Activated CD4-positive, alpha-beta T cell treated with anti-CD3 and anti-CD28 coated beads, Interleukin-2, amount 50 U/mL, for 24 hours (primary cell): Measurements from ENCODE around the gene GID4.

Experiments used
- DNase-seq, 2 donors: peaks; one replicate each; pipeline ENCODE4 v3.0.0-alpha.2; 2020; ENCODE audit warnings: low read depth in 1 of 2, low spot score in 1 of 2

GID4 gene

DNA sequence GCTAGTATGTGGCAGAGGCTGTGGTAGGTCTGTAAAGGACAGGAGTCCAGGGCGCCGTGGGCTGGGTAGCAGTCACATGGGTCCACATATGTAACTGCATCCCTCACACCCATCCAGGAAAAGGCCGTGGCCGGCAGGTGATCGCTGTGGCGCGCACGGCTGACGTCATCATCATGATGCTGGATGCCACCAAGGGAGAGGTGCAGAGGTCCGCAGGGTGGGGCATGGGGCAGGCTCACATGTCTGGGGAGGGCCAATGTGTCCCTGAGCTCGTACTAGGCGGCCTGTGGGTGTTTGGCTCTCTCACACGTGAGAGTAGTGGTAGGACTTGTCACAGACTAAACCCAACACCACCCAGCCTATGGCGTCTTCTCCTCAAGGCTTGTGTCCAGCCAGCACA is 60.3 kb downstream of the GID4 start:
- no peak for DNase-seq

DNA sequence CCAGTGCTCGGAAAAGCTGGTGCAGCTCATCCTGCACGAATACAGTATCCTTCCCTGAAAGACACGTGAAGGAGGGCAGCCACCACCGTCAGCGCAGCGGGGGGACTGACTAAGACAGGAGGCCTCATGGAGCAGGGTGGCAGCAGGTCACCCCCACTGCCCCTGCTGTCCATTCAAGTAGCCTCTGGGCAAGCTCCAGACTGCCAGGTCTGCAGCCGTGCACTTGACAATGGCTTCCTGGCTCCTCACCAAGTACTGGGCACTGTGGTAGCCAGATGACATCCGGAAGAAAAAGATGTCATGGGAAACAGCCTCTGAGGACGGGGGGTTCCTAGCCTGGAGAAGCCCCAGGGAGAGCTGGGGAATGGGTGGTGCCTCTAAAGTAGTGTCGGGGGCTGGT is 61.4 kb downstream of the GID4 start:
- no peak for DNase-seq

DNA sequence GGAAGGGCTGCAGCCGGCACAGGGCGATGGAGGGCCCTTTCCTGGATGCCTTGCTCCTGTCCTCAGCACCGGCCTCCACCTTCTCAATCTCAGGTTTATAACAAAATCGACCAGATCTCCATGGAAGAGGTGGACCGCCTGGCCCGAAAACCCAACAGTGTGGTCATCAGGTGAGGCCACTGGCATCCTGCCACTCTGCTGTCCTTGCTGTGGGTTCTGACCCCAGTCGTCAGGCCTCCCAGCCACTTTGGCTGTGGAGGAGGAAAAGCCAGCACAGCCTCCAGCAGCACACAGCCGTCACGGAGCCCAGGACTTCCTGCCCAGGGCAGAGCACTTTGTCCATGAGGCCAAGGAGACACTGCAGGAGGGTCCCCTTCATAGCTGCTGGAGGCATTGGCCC is 62.6 kb downstream of the GID4 start:
- no peak for DNase-seq

- no peak for DNase-seq
Measured at GRCh38 chr17:18102640-18103039, 63.4 kb downstream of the GID4 start.

DNA sequence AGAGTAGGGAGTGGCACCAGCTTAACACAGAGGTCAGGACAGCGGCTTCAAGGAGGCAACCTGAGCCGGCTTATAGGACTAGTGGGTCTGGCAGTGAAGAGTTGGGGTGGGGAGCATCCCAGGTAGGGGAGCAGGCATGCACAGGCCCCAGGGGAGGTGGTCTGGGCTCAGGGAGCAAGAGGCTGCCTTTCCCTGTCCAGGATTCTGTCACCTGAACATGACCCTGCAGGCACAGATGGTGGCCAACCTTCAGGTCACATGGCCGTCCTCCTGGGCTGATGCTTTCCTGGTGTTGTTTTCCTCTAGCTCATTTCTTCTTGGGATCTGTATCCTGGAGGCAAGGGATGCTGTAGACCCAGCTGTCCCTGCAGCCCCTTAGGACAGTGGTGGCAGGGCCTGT is 65.8 kb downstream of the GID4 start:
- no peak for DNase-seq

GRCh38 chr17:18105595-18105994 is 66.4 kb downstream of the GID4 start:
- DNase-seq = no peak

DNA sequence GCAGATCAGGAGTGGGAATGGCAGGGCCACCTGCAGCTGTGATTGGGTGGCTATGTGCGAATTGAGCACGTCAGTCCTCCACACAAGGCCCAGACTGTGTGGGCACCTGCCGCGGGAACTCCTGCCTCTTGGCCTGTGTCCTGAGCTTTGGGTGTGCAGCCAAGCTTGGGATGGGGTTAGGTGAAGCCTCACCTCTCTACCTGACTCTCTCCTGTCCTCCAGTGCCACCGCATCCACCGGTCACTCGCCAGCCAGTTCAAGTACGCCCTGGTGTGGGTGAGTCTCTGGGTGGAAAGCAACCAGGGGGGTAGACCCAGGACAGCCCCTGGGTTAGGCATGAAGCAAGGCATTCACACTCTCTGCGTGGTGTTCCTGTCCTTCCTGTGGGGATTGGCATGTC is 67.0 kb downstream of the GID4 start:
- DNase-seq = no peak

DNA sequence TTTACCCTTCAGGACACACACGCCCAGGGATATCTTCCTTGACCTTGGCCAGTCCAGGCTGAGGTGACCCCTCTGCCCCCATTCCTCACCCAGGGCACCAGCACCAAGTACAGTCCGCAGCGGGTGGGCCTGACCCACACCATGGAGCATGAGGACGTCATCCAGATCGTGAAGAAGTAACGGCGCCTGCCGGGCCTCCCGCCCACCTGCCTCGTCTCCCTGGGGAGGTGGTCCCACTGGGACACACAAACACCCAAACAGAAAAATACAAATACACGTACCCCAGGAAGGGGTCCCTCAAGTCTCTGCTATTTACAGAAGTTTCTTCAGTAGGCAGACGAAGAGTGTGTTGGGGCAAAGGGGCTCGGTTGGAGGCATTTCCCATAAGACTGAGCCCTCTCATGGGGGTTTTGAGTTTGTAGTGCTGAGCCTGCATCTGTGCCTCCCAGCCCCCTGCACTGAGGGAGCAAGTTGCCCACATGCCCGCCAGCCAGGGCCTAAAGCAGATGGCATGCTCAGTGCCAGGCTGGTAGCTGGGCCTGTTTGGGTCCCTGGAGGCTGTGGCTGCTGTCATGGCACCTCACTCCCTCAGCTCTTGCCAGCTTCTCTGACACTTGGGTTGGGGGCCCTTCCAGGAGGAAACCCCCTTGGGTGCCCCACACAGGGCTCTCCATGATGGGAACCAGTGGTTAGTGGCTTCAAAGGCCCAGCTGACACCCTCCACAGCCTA is 68.0 kb downstream of the GID4 start:
- no peak for DNase-seq

DNA sequence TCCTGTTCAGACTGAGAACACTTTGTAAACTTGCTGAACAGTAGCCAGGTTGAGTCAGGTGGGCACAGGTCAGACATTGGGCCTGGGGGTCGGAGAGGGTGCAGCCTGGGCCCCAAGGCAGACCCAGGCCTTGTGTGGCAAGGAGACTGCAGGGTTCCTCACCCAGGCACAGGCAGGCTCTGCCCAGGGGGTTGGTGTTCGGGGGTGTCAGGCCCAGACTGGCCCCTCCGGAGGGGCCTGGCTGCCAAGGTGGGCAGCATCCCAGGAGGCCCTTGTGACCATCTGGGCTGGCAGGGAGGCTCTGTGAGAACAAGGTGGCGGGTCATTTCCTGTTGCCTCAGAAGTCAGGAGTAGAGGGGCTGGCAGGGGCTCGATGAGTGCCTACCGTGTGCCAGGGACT is 68.8 kb downstream of the GID4 start:
- DNase-seq = no peak

DNA sequence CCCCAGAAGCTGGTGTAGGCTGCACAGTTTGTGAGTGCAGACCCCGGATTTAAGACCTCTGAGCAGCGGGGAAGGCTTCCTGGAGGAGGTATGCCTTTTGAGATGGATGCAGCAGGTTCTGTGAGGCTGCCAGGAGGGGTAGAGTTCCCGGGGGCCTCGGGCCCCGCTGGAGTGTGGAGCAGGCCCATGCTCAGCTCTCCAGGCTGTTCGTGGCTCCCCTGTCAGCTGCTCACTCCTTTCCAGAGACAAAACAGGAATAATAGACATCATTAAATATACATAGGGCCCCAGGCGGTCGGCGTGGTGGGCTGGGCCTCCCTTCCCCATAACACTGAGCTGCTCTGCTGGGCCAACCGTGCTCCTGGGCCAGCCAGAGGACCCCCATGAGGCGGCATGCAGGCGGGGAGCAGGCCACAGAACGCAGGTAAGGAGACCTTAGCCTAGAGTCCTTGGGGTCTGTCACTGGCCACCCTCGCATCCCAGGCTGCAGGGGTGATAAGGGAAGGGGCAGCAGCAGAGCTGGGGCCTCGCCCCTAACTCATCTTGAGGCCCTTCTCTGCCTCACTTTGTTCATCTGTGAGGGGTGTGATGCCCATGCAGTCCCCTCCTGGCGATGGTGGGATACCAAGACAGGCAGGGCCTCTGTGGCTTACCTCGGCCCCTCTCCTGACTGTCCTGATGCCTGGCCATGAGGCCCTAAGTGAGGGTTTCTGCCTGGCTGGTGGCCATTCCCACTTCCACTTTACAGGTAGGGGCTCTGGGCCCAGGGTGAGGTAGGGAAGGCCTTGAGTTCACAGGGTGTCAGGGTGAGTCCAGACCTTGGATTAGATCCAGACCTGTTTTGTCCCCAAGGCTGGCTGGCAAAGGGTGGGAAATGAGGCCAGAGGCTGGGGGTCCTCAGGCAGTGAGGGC is 69.4 kb downstream of the GID4 start, which contains the start of gene MYO15A:
Gene MYO15A, plus strand, starts transcription at position 356 of the 912 bp plus-strand sequence. CDS start 10,045 bp downstream, outside the sequence.
- no peak for DNase-seq

DNA sequence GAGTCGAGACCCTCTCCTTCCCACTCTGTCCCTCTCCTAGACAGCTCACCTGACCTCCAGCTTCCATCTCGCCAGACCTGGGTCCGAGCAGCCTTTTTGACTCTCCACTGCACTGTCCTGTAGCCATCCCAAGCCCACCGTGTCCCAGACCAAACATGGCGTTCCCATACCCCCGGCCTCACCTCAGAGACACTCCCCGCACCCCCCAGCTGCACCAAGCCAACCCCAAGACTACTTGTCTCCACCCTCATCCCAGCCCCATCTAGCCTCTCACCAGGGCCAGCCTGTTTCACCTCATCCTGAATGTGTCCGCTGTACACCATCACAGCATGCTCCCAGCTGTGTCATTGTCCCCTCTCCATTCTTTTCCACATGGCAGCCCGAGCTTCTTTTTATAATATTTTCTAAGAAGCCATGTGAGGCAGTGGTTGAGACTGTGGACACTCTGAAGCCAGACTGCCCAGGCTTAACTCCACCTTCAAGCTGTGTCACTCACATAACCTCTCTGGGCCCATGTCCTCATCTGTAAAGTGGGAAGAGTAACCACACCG is 70.8 kb downstream of the GID4 start:
- DNase-seq = no peak

DNA sequence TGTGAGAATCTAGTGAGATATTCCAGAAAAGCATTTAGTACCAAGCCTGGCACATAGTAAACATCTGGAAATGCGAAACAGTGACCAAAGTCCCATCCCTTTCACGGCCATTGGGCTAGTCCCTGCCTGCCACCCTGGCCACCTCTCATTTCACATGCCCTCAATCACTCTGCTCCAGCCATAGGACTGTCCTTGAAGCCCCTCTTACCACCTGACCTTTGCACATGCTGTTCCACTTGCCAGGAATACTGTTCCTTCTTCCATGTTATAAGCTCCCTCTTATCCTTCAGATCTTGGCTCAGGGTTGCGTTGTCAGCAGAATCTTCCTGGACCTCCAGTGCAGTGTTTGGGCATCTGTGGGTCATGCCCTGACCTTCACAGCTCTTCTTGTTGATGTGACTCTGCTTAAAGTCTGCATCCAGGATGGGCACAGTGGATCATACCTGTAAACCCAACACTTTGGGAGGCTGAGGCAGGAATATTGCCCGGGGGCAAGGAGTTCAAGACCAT is 71.5 kb downstream of the GID4 start:
- no peak for DNase-seq

GRCh38 chr17:18111330-18111971 is 72.2 kb downstream of the GID4 start:
- no peak for DNase-seq

DNA sequence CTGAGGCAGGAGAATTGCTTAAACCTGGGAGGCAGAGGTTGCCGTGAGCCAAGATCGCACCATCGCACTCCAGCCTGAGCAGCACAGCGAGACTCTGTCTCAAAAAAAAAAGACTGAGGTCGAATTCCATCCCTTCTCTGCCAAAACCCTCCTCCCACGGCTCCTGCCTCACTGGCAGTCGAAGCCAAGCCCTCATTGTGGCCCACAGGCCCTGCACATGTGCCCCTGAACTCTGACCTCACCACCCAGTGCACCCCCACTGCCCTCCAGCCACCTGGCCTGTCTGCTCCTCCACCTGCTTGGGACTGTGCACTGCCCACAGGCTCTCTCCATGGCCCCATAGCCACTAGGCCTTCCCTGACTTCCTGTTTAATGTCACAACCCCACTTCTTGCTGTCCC is 76.3 kb downstream of the GID4 start:
- DNase-seq = no peak

GRCh38 chr17:18116078-18116477 is 76.9 kb downstream of the GID4 start:
- DNase-seq = no peak

- no peak for DNase-seq
Measured at GRCh38 chr17:18117533-18117932, 78.3 kb downstream of the GID4 start.
